ENCODE measurements around the gene GNB4.

GRCh38 chr3:179432021-179432420, 19.2 kb downstream of the GNB4 start:
- TF ChIP-seq CTCF (IDR thresholded peaks at IDR 0.05) (no peak), POLR2A (IDR thresholded peaks at IDR 0.05) (no peak), POLR2AphosphoS5 (IDR thresholded peaks at IDR 0.05) (no peak), EP300 (IDR thresholded peaks at IDR 0.05) (no peak)
